Measurements from ENCODE around the gene ARHGEF37.

DNA sequence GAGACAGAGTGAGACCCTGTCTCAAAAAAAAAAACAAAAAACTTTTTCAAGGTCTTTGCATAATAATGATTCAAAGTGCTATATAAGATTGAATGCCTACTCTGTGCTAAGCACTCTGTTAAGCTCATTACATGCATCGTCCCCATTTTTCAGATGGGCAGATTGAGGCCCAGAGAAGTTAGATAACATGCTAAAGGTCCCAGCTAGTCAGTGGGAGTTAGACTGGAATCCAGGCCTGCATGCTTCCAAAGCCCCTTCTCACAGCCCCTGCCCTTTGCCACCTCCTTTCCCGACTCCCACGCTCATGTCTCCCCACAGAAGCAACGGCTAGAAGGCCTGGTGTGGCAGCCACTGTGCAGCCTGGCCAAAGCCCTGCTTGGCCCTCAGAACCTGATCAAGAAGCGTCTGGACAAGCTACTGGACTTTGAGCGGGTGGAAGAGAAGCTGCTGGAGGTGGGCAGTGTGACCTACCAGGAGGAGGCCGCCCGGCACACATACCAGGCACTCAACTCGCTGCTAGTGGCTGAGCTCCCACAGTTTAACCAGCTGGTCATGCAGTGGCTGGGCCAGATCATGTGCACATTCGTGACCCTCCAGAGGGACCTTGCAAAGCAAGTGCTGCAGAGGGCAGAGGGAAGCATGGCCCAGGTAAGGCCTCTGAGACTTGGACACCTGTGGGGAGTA, 40.3 kb downstream of the ARHGEF37 start:
- TF ChIP-seq, protein P1, sequence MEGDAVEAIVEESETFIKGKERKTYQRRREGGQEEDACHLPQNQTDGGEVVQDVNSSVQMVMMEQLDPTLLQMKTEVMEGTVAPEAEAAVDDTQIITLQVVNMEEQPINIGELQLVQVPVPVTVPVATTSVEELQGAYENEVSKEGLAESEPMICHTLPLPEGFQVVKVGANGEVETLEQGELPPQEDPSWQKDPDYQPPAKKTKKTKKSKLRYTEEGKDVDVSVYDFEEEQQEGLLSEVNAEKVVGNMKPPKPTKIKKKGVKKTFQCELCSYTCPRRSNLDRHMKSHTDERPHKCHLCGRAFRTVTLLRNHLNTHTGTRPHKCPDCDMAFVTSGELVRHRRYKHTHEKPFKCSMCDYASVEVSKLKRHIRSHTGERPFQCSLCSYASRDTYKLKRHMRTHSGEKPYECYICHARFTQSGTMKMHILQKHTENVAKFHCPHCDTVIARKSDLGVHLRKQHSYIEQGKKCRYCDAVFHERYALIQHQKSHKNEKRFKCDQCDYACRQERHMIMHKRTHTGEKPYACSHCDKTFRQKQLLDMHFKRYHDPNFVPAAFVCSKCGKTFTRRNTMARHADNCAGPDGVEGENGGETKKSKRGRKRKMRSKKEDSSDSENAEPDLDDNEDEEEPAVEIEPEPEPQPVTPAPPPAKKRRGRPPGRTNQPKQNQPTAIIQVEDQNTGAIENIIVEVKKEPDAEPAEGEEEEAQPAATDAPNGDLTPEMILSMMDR (IDR thresholded peaks at IDR 0.05), result no peak
- no peak for TF ChIP-seq POLR2A (IDR thresholded peaks at IDR 0.05)
